Fibroblast of lung (primary cell): Measurements from ENCODE around the gene HYAL1. TPM values are rescaled to one million over a fixed set of nuclear protein-coding genes. Genes with fewer than 3 reads are reported as not detected.

Experiments
- DNase-seq, 2 donors: peaks; one replicate each; pipeline versions ENCODE4 v3.0.0 to v3.0.0-alpha.2; 2010; ENCODE audit warnings: low read depth in 2 of 2
- H2AFZ ChIP-seq: 2 replicates; pipeline ENCODE4 v1.5.1; 2012; ENCODE audit warnings: low read length, control low read depth, inconsistent platforms
- H3K27ac ChIP-seq: 2 replicates; pipeline ENCODE4 v1.5.1; 2011; ENCODE audit warnings: low read length, control low read depth; ENCODE audit not compliant: insufficient read depth
- H3K27me3 ChIP-seq: 2 replicates; pipeline ENCODE4 v1.5.1; 2011; ENCODE audit warnings: mild to moderate bottlenecking, low read length; ENCODE audit not compliant: control insufficient read depth, insufficient read depth
- H3K36me3 ChIP-seq: 2 replicates; pipeline ENCODE4 v1.5.1; 2011; ENCODE audit warnings: low read length; ENCODE audit not compliant: control insufficient read depth, insufficient read depth
- H3K4me1 ChIP-seq: 2 replicates; pipeline ENCODE4 v1.5.1; 2011; ENCODE audit warnings: low read length; ENCODE audit not compliant: control insufficient read depth, insufficient read depth; ENCODE audit errors: extremely low read depth
- H3K4me2 ChIP-seq: 2 replicates; pipeline ENCODE4 v1.5.1; 2011; ENCODE audit warnings: low read length, control low read depth; ENCODE audit not compliant: insufficient read depth; ENCODE audit errors: extremely low read depth
- H3K4me3 ChIP-seq, 4 experiments: fragments of 200-600 bp in 1 of 4; sonication (generic) in 1 of 4; replicated peaks in 1 of 4; 2 replicates each; pipeline ENCODE4 v1.5.1; 2011 to 2016; ENCODE audit warnings: low read length in 4 of 4, low read depth in 3 of 4, mild to moderate bottlenecking in 3 of 4, control low read depth in 2 of 4, inconsistent platforms in 1 of 4, mixed read lengths in 1 of 4; ENCODE audit not compliant: insufficient read depth in 1 of 4; ENCODE audit errors: control extremely low read depth in 1 of 4
- H3K79me2 ChIP-seq: 2 replicates; pipeline ENCODE4 v1.5.1; 2012; ENCODE audit warnings: mild to moderate bottlenecking, low read length, inconsistent platforms; ENCODE audit not compliant: control insufficient read depth, insufficient read depth
- H3K9ac ChIP-seq: 2 replicates; pipeline ENCODE4 v1.5.1; 2011; ENCODE audit warnings: mild to moderate bottlenecking, low read length, control low read depth; ENCODE audit not compliant: insufficient read depth
- H3K9me3 ChIP-seq: 2 replicates; pipeline ENCODE4 v1.5.1; 2012; ENCODE audit warnings: low read depth, low read length; ENCODE audit not compliant: control insufficient read depth, insufficient read depth
- H4K20me1 ChIP-seq: 2 replicates; pipeline ENCODE4 v1.5.1; 2011; ENCODE audit warnings: low read length; ENCODE audit not compliant: control insufficient read depth, insufficient read depth; ENCODE audit errors: extremely low read depth
- CTCF ChIP-seq, 2 donors: IDR thresholded peaks in 1 of 2; conservative IDR thresholded peaks in 1 of 2; 1 replicate in 1 of 2; 2 replicates in 1 of 2; pipeline ENCODE4 v1.5.1; 2011 to 2012; ENCODE audit warnings: low read length in 2 of 2, control low read depth in 1 of 2, inconsistent platforms in 1 of 2, low read depth in 1 of 2, mild to moderate bottlenecking in 1 of 2
- EZH2 ChIP-seq: IDR thresholded peaks from 2 replicates; pipeline ENCODE4 v1.5.1; 2012; ENCODE audit warnings: low read length, control low read depth, mild to moderate bottlenecking; ENCODE audit errors: missing control alignments
- polyA plus RNA-seq, 2 donors: library from polyadenylated mRNA; depleted of rRNA in 1 of 2; stranded (reverse) in 1 of 2; unstranded in 1 of 2; fragments of >200 nt; gene quantifications; 2 replicates each; pipeline ENCODE4 v1.2.1, GENCODE V29; 2011 to 2012; ENCODE audit warnings: missing spikeins in 1 of 2
- total RNA-seq: library from RNA; depleted of rRNA; stranded (reverse); fragments of >200 nt; gene quantifications from 2 replicates; pipeline ENCODE4 v1.2.1, GENCODE V29; 2014

HYAL1 gene
- total and polyA plus RNA-seq, 2 donors (not counting 1 experiment from before 2014, with no cell fraction given): 1.3 to 2.5 TPM

DNA sequence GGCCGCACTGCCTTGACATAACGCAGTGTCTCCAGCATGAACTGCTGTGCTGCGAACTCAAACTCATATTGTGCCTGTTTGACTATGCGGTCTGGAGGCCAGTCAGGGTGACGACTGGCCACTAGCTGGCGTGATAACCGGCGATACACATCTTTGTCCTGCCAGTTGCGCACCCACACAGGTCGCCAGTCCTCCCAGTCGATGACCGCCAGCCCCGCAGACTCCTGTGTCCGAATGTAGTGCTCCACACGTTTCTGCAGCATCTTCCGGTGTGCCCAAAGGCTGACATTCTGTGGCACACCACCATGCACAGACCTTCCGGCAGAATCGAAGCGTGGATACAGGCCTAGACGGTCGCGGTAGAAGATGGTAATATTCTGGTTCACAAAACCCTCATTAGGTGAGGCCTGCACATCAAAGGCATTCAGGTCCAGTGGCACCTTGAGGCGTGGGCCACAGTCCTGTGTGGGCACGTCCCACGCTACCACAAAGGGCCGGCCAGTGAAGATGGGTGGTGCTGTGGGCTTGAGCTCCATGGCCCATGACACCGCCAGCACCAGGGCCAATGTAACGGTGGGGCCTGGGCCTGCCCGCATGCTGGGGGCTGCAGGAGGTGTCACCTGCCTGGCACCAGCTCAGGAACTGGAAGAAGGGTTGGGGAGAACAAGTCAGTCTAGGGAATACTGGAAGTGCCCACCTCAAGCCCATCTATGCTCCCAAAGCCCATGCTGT is 16.7 kb upstream of the HYAL1 start:
- TF ChIP-seq EZH2 (no peak), CTCF (conservative IDR thresholded peaks at IDR 0.05 in 1 of 2, IDR thresholded peaks at IDR 0.05 in 1 of 2; ENCODE audit: low read depth in 1 of 2, low read length in 2 of 2) (no peak)
- peaks cover 18% of the 10 kb centered on the region for H3K36me3 ChIP-seq
- H3K4me2 ChIP-seq: peak overlapping the region; percentile 87
- no peaks in the 10 kb centered on the region for H4K20me1 ChIP-seq
- H2AFZ ChIP-seq: no peak overlapping the region
- no peak for DNase-seq
- H3K27me3 ChIP-seq: no peaks in the 10 kb centered on the region
- peaks cover 7% of the 10 kb centered on the region for H3K4me1 ChIP-seq
- no peak overlapping the region for H3K27ac ChIP-seq
- peaks cover 23% of the 10 kb centered on the region for H3K79me2 ChIP-seq
- H3K4me3 ChIP-seq: peak overlapping the region; percentile 64 to 84 (median 68)
- H3K9me3 ChIP-seq: no peaks in the 10 kb centered on the region
- no peak overlapping the region for H3K9ac ChIP-seq

GRCh38 chr3:50319181-50319893 is 16.0 kb upstream of the HYAL1 start:
- H3K79me2 ChIP-seq: peaks cover 23% of the 10 kb centered on the region
- H3K4me1 ChIP-seq: peaks cover 7% of the 10 kb centered on the region
- TF ChIP-seq CTCF (conservative IDR thresholded peaks at IDR 0.05 in 1 of 2, IDR thresholded peaks at IDR 0.05 in 1 of 2; ENCODE audit: low read depth in 1 of 2, low read length in 2 of 2) (no peak), EZH2 (no peak)
- no peaks in the 10 kb centered on the region for H4K20me1 ChIP-seq
- H3K9ac ChIP-seq: no peak overlapping the region
- no peak overlapping the region for H3K4me3 ChIP-seq
- H3K27me3 ChIP-seq: no peaks in the 10 kb centered on the region
- no peak for DNase-seq
- H3K4me2 ChIP-seq: no peak overlapping the region
- peaks cover 18% of the 10 kb centered on the region for H3K36me3 ChIP-seq
- no peaks in the 10 kb centered on the region for H3K9me3 ChIP-seq
- H2AFZ ChIP-seq: no peak overlapping the region
- H3K27ac ChIP-seq: no peak overlapping the region

DNA sequence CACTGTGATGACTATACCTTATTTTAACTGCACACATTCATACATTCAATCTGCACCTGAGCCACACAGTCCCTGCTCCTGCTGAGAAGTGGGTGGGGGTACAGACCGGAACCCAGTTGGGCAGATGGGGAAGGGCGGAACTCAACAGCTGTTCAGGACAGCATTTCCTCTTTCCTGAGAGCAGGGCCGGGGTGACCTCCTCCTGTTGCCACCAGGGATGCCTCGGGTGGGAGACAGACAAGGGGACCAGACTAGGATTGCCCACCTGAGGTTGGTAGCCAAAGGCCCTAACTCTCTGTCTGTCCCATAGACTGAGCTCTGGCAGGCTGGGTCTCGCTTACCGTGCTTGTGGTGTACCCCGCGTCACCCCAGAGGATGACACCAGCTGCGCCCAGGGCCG is 15.2 kb upstream of the HYAL1 start:
- no peak overlapping the region for H2AFZ ChIP-seq
- no peak overlapping the region for H3K4me3 ChIP-seq
- H4K20me1 ChIP-seq: no peaks in the 10 kb centered on the region
- peaks cover 23% of the 10 kb centered on the region for H3K79me2 ChIP-seq
- TF ChIP-seq CTCF (conservative IDR thresholded peaks at IDR 0.05 in 1 of 2, IDR thresholded peaks at IDR 0.05 in 1 of 2; ENCODE audit: low read depth in 1 of 2, low read length in 2 of 2) (no peak), EZH2 (no peak)
- DNase-seq: no peak
- H3K27ac ChIP-seq: no peak overlapping the region
- peaks cover 18% of the 10 kb centered on the region for H3K36me3 ChIP-seq
- H3K9ac ChIP-seq: no peak overlapping the region
- H3K9me3 ChIP-seq: no peaks in the 10 kb centered on the region
- H3K4me2 ChIP-seq: no peak overlapping the region
- H3K27me3 ChIP-seq: no peaks in the 10 kb centered on the region
- peaks cover 7% of the 10 kb centered on the region for H3K4me1 ChIP-seq
